Cardiac muscle cell (in vitro differentiated cells and primary cell): Measurements from ENCODE around the gene FAM216A. TPM values are rescaled to one million over a fixed set of nuclear protein-coding genes. Genes with fewer than 3 reads are reported as not detected.

Experiments
- DNase-seq, 2 donors: peaks; one replicate each; pipeline versions ENCODE4 v3.0.0 to v3.0.0-alpha.2; 2010 to 2017; ENCODE audit warnings: low read depth in 1 of 2, low spot score in 1 of 2
- H3K27ac ChIP-seq: fragments of 200-600 bp; sonication (generic); 2 replicates; pipeline ENCODE4 v1.5.1; 2016
- H3K27me3 ChIP-seq: fragments of 200-600 bp; sonication (generic); 2 replicates; pipeline ENCODE4 v1.6.0; 2016; ENCODE audit warnings: control low read depth
- H3K36me3 ChIP-seq: fragments of 200-600 bp; sonication (generic); 2 replicates; pipeline ENCODE4 v1.5.1; 2016; ENCODE audit warnings: control low read depth
- H3K4me1 ChIP-seq: fragments of 200-600 bp; sonication (generic); 2 replicates; pipeline ENCODE4 v1.8.1; 2017; ENCODE audit warnings: low read depth, mild to moderate bottlenecking, mixed run types
- H3K4me3 ChIP-seq: fragments of 200-600 bp; sonication (generic); 2 replicates; pipeline ENCODE4 v1.5.1; 2016; ENCODE audit warnings: mild to moderate bottlenecking
- H3K9me3 ChIP-seq: fragments of 200-600 bp; sonication (generic); 2 replicates; pipeline ENCODE4 v1.5.1; 2017; ENCODE audit warnings: low read depth, mild to moderate bottlenecking, control low read depth
- polyA plus RNA-seq: library from polyadenylated mRNA; unstranded; fragments of >200 nt; fragmentation: Nextera tagmentation; extraction: Ambion mirVana; gene quantifications from 2 replicates; pipeline ENCODE4 v1.2.1, GENCODE V29; 2016
- total RNA-seq: library from RNA; depleted of rRNA; stranded (reverse); fragments of >200 nt; gene quantifications from 2 replicates; pipeline ENCODE4 v1.2.3, GENCODE V29; 2016
- TF ChIP-seq, protein P1 (sequence below): IDR thresholded peaks from 2 replicates; pipeline ENCODE4 v1.5.1; 2012; ENCODE audit warnings: low read depth, mild to moderate bottlenecking, low read length

The FAM216A gene
- total and polyA plus RNA-seq, 2 experiments from 2014 or later = 43.3 to 54.3 TPM

DNA sequence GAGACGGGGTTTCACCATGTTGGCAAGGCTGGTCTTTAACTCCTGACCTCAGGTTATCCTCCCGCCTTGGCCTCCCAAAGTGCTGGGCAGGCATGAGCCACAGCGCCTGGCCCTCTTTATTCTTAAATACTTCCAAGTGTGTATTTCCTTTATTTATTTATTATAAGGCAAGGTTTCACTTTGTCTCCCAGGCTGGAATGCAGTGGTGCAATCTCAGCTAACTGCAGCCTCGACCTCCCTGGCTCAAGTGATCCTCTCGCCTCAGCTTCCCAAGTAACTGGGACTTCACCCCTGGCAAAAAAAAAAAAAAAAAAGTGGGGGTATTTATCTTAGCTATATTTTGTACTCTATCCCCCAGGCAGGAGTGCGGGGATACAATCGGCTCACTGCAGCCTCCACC, 6.8 kb downstream of the FAM216A start:
- H3K27ac ChIP-seq = no peak overlapping the region
- H3K36me3 ChIP-seq = peaks cover 10% of the 10 kb centered on the region
- no peak for DNase-seq
- TF ChIP-seq, protein P1, sequence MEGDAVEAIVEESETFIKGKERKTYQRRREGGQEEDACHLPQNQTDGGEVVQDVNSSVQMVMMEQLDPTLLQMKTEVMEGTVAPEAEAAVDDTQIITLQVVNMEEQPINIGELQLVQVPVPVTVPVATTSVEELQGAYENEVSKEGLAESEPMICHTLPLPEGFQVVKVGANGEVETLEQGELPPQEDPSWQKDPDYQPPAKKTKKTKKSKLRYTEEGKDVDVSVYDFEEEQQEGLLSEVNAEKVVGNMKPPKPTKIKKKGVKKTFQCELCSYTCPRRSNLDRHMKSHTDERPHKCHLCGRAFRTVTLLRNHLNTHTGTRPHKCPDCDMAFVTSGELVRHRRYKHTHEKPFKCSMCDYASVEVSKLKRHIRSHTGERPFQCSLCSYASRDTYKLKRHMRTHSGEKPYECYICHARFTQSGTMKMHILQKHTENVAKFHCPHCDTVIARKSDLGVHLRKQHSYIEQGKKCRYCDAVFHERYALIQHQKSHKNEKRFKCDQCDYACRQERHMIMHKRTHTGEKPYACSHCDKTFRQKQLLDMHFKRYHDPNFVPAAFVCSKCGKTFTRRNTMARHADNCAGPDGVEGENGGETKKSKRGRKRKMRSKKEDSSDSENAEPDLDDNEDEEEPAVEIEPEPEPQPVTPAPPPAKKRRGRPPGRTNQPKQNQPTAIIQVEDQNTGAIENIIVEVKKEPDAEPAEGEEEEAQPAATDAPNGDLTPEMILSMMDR = no peak
- no peaks in the 10 kb centered on the region for H3K4me1 ChIP-seq
- no peaks in the 10 kb centered on the region for H3K27me3 ChIP-seq
- H3K4me3 ChIP-seq = no peak overlapping the region
- no peaks in the 10 kb centered on the region for H3K9me3 ChIP-seq

DNA sequence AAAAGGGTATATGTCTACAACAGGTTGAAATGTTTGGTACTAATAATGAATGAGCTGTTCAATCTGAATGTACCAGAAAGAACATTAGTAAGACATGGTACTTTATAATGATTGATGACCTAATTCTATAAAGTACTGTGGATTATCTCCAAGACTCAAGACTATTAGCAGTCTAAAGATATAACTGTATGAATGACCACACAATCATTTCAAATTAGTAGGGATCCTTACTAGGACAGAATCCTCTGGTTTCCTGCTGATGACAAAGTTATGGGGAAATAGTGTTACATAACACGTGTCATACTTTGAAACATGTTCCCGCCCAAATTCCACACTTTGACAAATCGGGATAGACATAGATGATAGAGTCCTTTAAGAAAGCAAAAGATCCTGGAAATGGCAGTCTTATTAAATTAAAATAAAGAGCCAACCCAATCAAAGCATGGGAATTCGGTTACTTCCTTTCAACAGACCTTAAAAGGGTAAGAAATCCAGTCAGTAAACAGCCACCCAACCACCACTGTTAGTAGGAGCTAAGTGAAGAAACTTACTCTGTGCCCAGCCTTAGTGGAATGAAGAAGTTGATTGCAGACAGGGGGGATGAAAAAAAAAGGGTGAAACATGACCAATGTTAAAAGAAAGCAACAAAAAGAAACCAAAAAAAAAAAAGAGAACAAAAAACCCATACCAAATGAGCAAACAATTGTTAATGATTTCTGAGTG, 30.5 kb downstream of the FAM216A start:
- peaks cover 9% of the 10 kb centered on the region for H3K4me1 ChIP-seq
- H3K4me3 ChIP-seq = no peak overlapping the region
- H3K36me3 ChIP-seq = peaks cover 18% of the 10 kb centered on the region
- H3K9me3 ChIP-seq = no peaks in the 10 kb centered on the region
- H3K27me3 ChIP-seq = no peaks in the 10 kb centered on the region
- H3K27ac ChIP-seq = no peak overlapping the region
- peak in 1 of 2 donors; percentile 37 for DNase-seq
- TF ChIP-seq, protein P1 = no peak

- H3K27ac ChIP-seq = peak overlapping the region; percentile 90
- peaks cover 9% of the 10 kb centered on the region for H3K4me1 ChIP-seq
- H3K4me3 ChIP-seq = peak overlapping the region; percentile 82
- H3K27me3 ChIP-seq = no peaks in the 10 kb centered on the region
- DNase-seq = peak; percentile 42 to 46
- H3K36me3 ChIP-seq = peaks cover 2% of the 10 kb centered on the region
- TF ChIP-seq, protein P1 = no peak
- no peaks in the 10 kb centered on the region for H3K9me3 ChIP-seq
Observed at GRCh38 chr12:110501399-110501751, 32.7 kb downstream of the FAM216A start.

DNA sequence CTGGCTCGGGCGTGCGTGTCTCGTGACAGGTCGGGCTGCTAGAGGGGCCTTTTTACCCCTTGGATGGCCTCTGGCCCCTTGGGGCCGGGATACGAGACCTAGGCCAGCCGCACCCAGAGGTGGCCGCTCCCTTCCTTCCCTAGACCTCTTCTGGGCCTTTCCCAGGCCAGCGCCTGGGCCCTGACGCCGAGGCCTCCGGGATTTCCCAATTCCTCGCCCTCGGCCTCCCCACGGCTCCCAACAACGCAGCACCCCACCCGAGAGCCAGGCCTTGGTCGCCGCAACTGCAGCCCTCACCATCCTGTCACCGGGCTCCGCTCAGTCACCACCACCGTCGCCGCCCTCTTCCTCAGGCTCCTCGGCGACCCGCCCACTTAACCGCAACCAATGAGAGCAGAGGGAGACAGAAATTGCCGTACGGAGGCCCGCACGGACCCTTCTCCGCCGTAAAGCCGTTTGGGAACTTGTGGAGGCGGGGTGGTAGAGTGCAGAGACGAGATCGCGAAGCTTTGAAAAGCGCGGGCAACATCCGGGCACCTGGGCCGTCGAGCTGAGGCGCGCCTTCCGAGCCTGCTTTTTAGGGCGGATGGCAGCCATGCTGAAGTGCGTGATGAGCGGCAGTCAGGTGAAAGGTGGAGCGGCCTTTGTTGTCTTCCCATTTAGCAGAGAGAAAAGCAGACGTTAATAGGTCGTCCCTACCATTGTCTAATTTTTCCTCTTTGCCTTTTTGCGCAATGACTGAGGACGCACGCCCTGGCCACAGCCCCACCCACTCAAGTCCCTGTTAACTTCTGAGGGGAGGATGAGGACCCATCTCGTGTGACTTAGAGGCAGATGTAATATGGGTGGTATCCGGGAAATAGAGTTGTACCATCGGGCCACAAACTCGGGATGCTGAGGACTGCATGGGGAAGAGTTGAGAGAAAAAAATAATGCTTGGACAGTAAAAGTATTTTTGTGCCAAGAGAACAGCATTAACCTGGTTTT, 33.4 kb downstream of the FAM216A start, which contains the start of the genes RAD9B and VPS29:
Gene RAD9B, plus strand, starts transcription at position 580 of the 987 bp plus-strand sequence. Its CDS starts 7 bp downstream, at position 587.
Gene VPS29, minus strand, starts transcription at position 360 of the 987 bp plus-strand sequence. Its CDS starts 60 bp downstream, at position 300.
- TF ChIP-seq, protein P1 = no peak
- Histone ChIP-seq H3K36me3 (no peaks in the 10 kb centered on the region), H3K27me3 (no peaks in the 10 kb centered on the region), H3K4me1 (peaks cover 9% of the 10 kb centered on the region), H3K4me3 (peak within 1 kb of the TSS; percentile 82), H3K27ac (peak within 1 kb of the TSS; percentile 90), H3K9me3 (no peaks in the 10 kb centered on the region)
- peak; percentile 97 to 98 for DNase-seq

GRCh38 chr12:110503432-110503831, 34.8 kb downstream of the FAM216A start:
- peaks cover 17% of the 10 kb centered on the region for H3K4me1 ChIP-seq
- DNase-seq = no peak
- no peak overlapping the region for H3K27ac ChIP-seq
- TF ChIP-seq, protein P1 = no peak
- no peaks in the 10 kb centered on the region for H3K36me3 ChIP-seq
- H3K27me3 ChIP-seq = no peaks in the 10 kb centered on the region
- no peak overlapping the region for H3K4me3 ChIP-seq
- no peaks in the 10 kb centered on the region for H3K9me3 ChIP-seq
